K562 (cell line): Measurements from ENCODE around the gene FAM167B. TPM values are rescaled to one million over a fixed set of nuclear protein-coding genes. Genes with fewer than 3 reads are reported as not detected.
A peak's percentile ranks its signal among the peaks of the same experiment; 100 is the strongest.

Source experiments
- ATAC-seq: fragments of 200-7000 bp; cut with Tn5 transposase; 3 replicates; pipeline ENCODE4 v1.9.1; 2020; ENCODE audit warnings: moderate library complexity
- BruUV-seq: library from RNA; stranded (reverse); fragments of 400-500 nt; replicated peaks from 2 replicates; lab custom pipeline; 2021; lab: Mats Ljungman, UMichigan
- CTCF ChIA-PET: fragments of 300-600 bp; formaldehyde crosslinking; extraction: SDS; loops from one replicate; lab custom pipeline; 2021; ENCODE audit warnings: low intra/inter-chr PET ratio; lab: Yijun Ruan, JAX
- POLR2A ChIA-PET: fragments of 300-600, 350-650 bp; sonication (Branson Sonifier 250); formaldehyde crosslinking; extraction: SDS; loops from one replicate; lab custom pipeline; 2021; ENCODE audit warnings: antibody characterized with exemption, inconsistent platforms; lab: Yijun Ruan, JAX
- DNase-seq, 4 experiments: peaks; one replicate each; pipeline versions ENCODE4 v3.0.0 to v3.0.0-alpha.2; 2011 to 2018; ENCODE audit warnings: low spot score in 3 of 4, mixed read lengths in 3 of 4; ENCODE audit errors: extremely low read depth in 1 of 4
- FAIRE-seq: peaks from 2 replicates; lab custom pipeline; 2011; peaks lifted over from hg19 to GRCh38; lab: Jason Lieb, UNC
- H2AFZ ChIP-seq: 2 replicates; pipeline ENCODE4 v1.6.0; 2011; ENCODE audit warnings: low read depth, low read length, control low read depth, inconsistent platforms
- H3K27ac ChIP-seq: fragments of 200-600 bp; 3 replicates; pipeline ENCODE4 v1.8.0; 2011; ENCODE audit warnings: low read depth, mild to moderate bottlenecking, control low read depth, inconsistent platforms, low read length, moderate library complexity, mixed read lengths; ENCODE audit errors: extremely low read depth
- H3K27me3 ChIP-seq, 2 experiments: fragments of 300-600 bp in 1 of 2; 2 replicates in 1 of 2; 3 replicates in 1 of 2; pipeline versions ENCODE4 v1.6.0 to v1.8.0; 2011; ENCODE audit warnings: inconsistent platforms in 2 of 2, low read length in 2 of 2, mild to moderate bottlenecking in 1 of 2, mixed read lengths in 1 of 2, moderate library complexity in 1 of 2; ENCODE audit not compliant: control insufficient read depth in 2 of 2, insufficient read depth in 2 of 2
- H3K36me3 ChIP-seq: fragments of 300-600 bp; 3 replicates; pipeline ENCODE4 v1.8.0; 2011; ENCODE audit warnings: mild to moderate bottlenecking, low read length, inconsistent platforms; ENCODE audit not compliant: control insufficient read depth, insufficient read depth
- H3K4me1 ChIP-seq, 2 experiments: fragments of 200-600 bp in 1 of 2; replicated peaks in 1 of 2; 2 replicates in 1 of 2; 3 replicates in 1 of 2; pipeline versions ENCODE4 v1.5.1 to v1.8.0; 2011; ENCODE audit warnings: inconsistent platforms in 2 of 2, low read length in 2 of 2, mild to moderate bottlenecking in 1 of 2, mixed read lengths in 1 of 2, moderate library complexity in 1 of 2; ENCODE audit not compliant: control insufficient read depth in 2 of 2, insufficient read depth in 2 of 2
- H3K4me2 ChIP-seq: 2 replicates; pipeline ENCODE4 v1.6.1; 2011; ENCODE audit warnings: low read length, control low read depth, inconsistent platforms, mixed read lengths; ENCODE audit not compliant: insufficient read depth
- H3K4me3 ChIP-seq: fragments of 200-600 bp; sonication (generic), shearing (Covaris generic); 2 replicates; pipeline ENCODE4 v1.5.1; 2016; ENCODE audit warnings: control low read depth, inconsistent platforms
- H3K79me2 ChIP-seq: fragments of 200-600 bp; 3 replicates; pipeline ENCODE4 v1.8.0; 2011; ENCODE audit warnings: low read length, inconsistent platforms; ENCODE audit not compliant: control insufficient read depth, insufficient read depth
- H3K9ac ChIP-seq, 2 experiments: 2 replicates each; pipeline versions ENCODE4 v1.6.0 to v1.6.1; 2011; ENCODE audit warnings: low read depth in 2 of 2, low read length in 2 of 2, control low read depth in 1 of 2, inconsistent platforms in 1 of 2, mild to moderate bottlenecking in 1 of 2, mixed read lengths in 1 of 2; ENCODE audit not compliant: insufficient read depth in 1 of 2
- H3K9me1 ChIP-seq: one replicate; pipeline ENCODE4 v1.6.0; 2011; ENCODE audit warnings: inconsistent platforms, mild to moderate bottlenecking, low read length, moderate library complexity; ENCODE audit not compliant: control insufficient read depth, insufficient read depth
- H3K9me3 ChIP-seq: replicated peaks from 2 replicates; pipeline ENCODE4 v1.5.1; 2011; ENCODE audit warnings: low read depth, low read length, inconsistent platforms; ENCODE audit not compliant: control insufficient read depth, insufficient read depth
- H4K20me1 ChIP-seq: replicated peaks from 2 replicates; pipeline ENCODE4 v1.6.1; 2011; ENCODE audit warnings: low read length, inconsistent platforms, mixed read lengths; ENCODE audit not compliant: control insufficient read depth, insufficient read depth
- BRD9 ChIP-seq: fragments of 450-650 bp; IDR thresholded peaks from 2 replicates; pipeline ENCODE4 v1.6.1; 2018; ENCODE audit warnings: low read depth; ENCODE audit not compliant: partially characterized antibody
- CEBPG ChIP-seq, 3 experiments: fragments of 200-800 bp in 1 of 3; sonication (Bioruptor generic) in 1 of 3; sonication (generic) in 1 of 3; formaldehyde crosslinking in 1 of 3; IDR thresholded peaks in 2 of 3; conservative IDR thresholded peaks in 1 of 3; 2 replicates each; pipeline versions ENCODE4 v1.6.1 to v1.8.0; 2016 to 2022; ENCODE audit warnings: missing compliant biosample characterization in 2 of 3, missing genetic modification characterization in 2 of 3, mild to moderate bottlenecking in 1 of 3, missing genetic modification reagents in 1 of 3
- DMBX1 ChIP-seq: fragments of 250-450 bp; sonication (Bioruptor Pico); IDR thresholded peaks from 2 replicates; pipeline ENCODE4 v1.8.0; 2022; ENCODE audit warnings: inconsistent platforms, mild to moderate bottlenecking, moderate library complexity, borderline replicate concordance
- ESRRB ChIP-seq: fragments of 250-450 bp; sonication (Bioruptor Pico); IDR thresholded peaks from 2 replicates; pipeline ENCODE4 v1.5.0; 2020; ENCODE audit warnings: mild to moderate bottlenecking, moderate library complexity, borderline replicate concordance
- HDAC3 ChIP-seq: fragments of 450-650 bp; IDR thresholded peaks from 2 replicates; pipeline ENCODE4 v1.6.1; 2018; ENCODE audit warnings: borderline replicate concordance, mild to moderate bottlenecking, moderate library complexity; ENCODE audit not compliant: partially characterized antibody
- PBX2 ChIP-seq, 2 experiments: IDR thresholded peaks in 1 of 2; conservative IDR thresholded peaks in 1 of 2; 2 replicates each; pipeline ENCODE4 v1.6.1; 2016; ENCODE audit warnings: low read depth in 2 of 2, mild to moderate bottlenecking in 1 of 2, missing compliant biosample characterization in 1 of 2, missing genetic modification characterization in 1 of 2, moderate library complexity in 1 of 2
- POLR2AphosphoS5 ChIP-seq: IDR thresholded peaks from 2 replicates; pipeline ENCODE4 v1.6.1; 2011; ENCODE audit warnings: mild to moderate bottlenecking, low read depth, low read length, moderate library complexity; ENCODE audit not compliant: control insufficient read depth, insufficient read depth
- RCOR1 ChIP-seq, 2 experiments: IDR thresholded peaks; 2 replicates each; pipeline ENCODE4 v1.6.1; 2012; ENCODE audit warnings: low read depth in 2 of 2, low read length in 2 of 2, borderline replicate concordance in 1 of 2, improper control_type of control experiment in 1 of 2
- TAF7 ChIP-seq: fragments of 450-650 bp; IDR thresholded peaks from 2 replicates; pipeline ENCODE4 v1.6.1; 2016; ENCODE audit warnings: missing genetic modification characterization, missing compliant biosample characterization
- USF2 ChIP-seq: sonication (generic); formaldehyde crosslinking; IDR thresholded peaks from 2 replicates; pipeline ENCODE4 v1.5.0; 2020; ENCODE audit warnings: missing genetic modification reagents
- ZNF140 ChIP-seq: fragments of 250-450 bp; sonication (Bioruptor Pico); IDR thresholded peaks from 2 replicates; pipeline ENCODE4 v1.8.0; 2021; ENCODE audit warnings: moderate library complexity, mild to moderate bottlenecking, inconsistent platforms
- ZNF232 ChIP-seq: sonication (generic); formaldehyde crosslinking; IDR thresholded peaks from 2 replicates; pipeline ENCODE4 v1.8.0; 2022; ENCODE audit warnings: mild to moderate bottlenecking, missing genetic modification reagents
- ZNF395 ChIP-seq: fragments of 200-800 bp; sonication (Bioruptor generic); IDR thresholded peaks from 2 replicates; pipeline ENCODE4 v1.6.1; 2017; ENCODE audit warnings: missing genetic modification characterization, missing compliant biosample characterization
- ZNF507 ChIP-seq: conservative IDR thresholded peaks from 2 replicates; pipeline ENCODE4 v1.6.1; 2017; ENCODE audit warnings: missing genetic modification characterization, missing compliant biosample characterization
- ZNF655 ChIP-seq: fragments of 250-450 bp; sonication (Bioruptor Pico); IDR thresholded peaks from 2 replicates; pipeline ENCODE4 v1.5.0; 2021
- WGBS: fragments of 100-300 bp; shearing (Covaris generic); methylation state at CpG from one replicate; pipeline ENCODE4 v1.1.6; 2016; ENCODE audit warnings: low coverage, mixed read lengths; ENCODE audit not compliant: insufficient coverage; ENCODE audit errors: missing lambda C conversion rate; 5-methylcytosine and 5-hydroxymethylcytosine counted together
- in situ Hi-C: fragments of 300-500 bp; cut with MboI; formaldehyde crosslinking; loops from 4 replicates; pipeline ENCODE4 v1.15.0; 2018; ENCODE audit warnings: inconsistent platforms, mixed read lengths
- intact Hi-C: fragments of 100-400 bp; cut with micrococcal nuclease; formaldehyde crosslinking; loops from 2 replicates; pipeline ENCODE4 v1.14.2; 2022
- polyA plus RNA-seq, 8 experiments: library from polyadenylated mRNA; depleted of rRNA in 4 of 8; stranded (reverse) in 5 of 8; unstranded in 3 of 8; fragments of >200 nt; fragmentation: Nextera tagmentation in 2 of 8; fragmentation: Illumina TruSeq in 1 of 8; extraction: Ambion mirVana in 2 of 8; extraction: Trizol in 1 of 8; gene quantifications; 2 replicates each; pipeline versions ENCODE4 v1.2.1 to v1.2.3, GENCODE V29; 2011 to 2014; ENCODE audit warnings: inconsistent platforms in 1 of 8, missing spikeins in 1 of 8
- total RNA-seq, 7 experiments: library from RNA; depleted of rRNA in 6 of 7; stranded (reverse); fragments of >200 nt in 6 of 7; fragmentation: Illumina TruSeq in 2 of 7; extraction: Trizol in 2 of 7; gene quantifications; 2 replicates each; pipeline versions ENCODE4 v1.2.1 to v1.2.3, GENCODE V29; 2011 to 2021; ENCODE audit warnings: low replicate concordance in 1 of 7

Gene FAM167B
- total and polyA plus RNA-seq, 9 of the 15 experiments (the other 6 are each of a cell fraction or from before 2014, with no cell fraction given): not detected

- Histone ChIP-seq H3K9ac (no peak overlapping the region), H2AFZ (peak overlapping the region; percentile 52), H3K27me3 (no peaks in the 10 kb centered on the region), H3K9me3 (no peaks in the 10 kb centered on the region), H4K20me1 (no peaks in the 10 kb centered on the region), H3K27ac (no peak overlapping the region), H3K4me1 (peaks cover 10 to 18% of the 10 kb centered on the region in 2 experiments; a peak in 4 of 5 replicates), H3K79me2 (peaks cover 29% of the 10 kb centered on the region), H3K4me3 (no peak overlapping the region), H3K4me2 (no peak overlapping the region), H3K9me1 (no peaks in the 10 kb centered on the region), H3K36me3 (peaks cover 2% of the 10 kb centered on the region; the same call in 2 of the 3 replicates)
- CTCF ChIA-PET: no interaction called here
- ATAC-seq (no peak), FAIRE-seq (no peak), DNase-seq (no peak)
- POLR2A ChIA-PET: interaction anchor here (0.8 to 4.1 kb wide), 2 partner anchors 9 to 216 kb away, joined by 3 to 35 read pairs; partner anchors contain the start of gene TMEM39B
- no TSS peak for BruUV-seq
- intact Hi-C loops (no loop called here), in situ Hi-C loops (no loop called here)
- WGBS: 89% methylated on average over 7 of the region's 7 CpGs
- TF ChIP-seq TAF7 (tag): no peak
- no peak for TF ChIP-seq ESRRB (CRISPR knock-in tag)
- no peak for TF ChIP-seq PBX2 (CRISPR knock-in tag; IDR thresholded peaks at IDR 0.05; ENCODE audit: low read depth)
- TF ChIP-seq PBX2 (tag; conservative IDR thresholded peaks at IDR 0.05; ENCODE audit: low read depth): no peak
- TF ChIP-seq RCOR1 (IDR thresholded peaks at IDR 0.05; ENCODE audit: borderline replicate concordance in 1 of 2, low read depth in 2 of 2, low read length in 2 of 2): no peak
- TF ChIP-seq DMBX1 (CRISPR knock-in tag): no peak
- TF ChIP-seq ZNF395 (CRISPR knock-in tag): no peak
- no peak for TF ChIP-seq CEBPG (CRISPR knock-in tag; IDR thresholded peaks at IDR 0.05)
- no peak for TF ChIP-seq CEBPG (tag; conservative IDR thresholded peaks at IDR 0.05 in 1 of 2, IDR thresholded peaks at IDR 0.05 in 1 of 2)
- no peak for TF ChIP-seq ZNF655 (CRISPR knock-in tag)
- TF ChIP-seq HDAC3: no peak
- no peak for TF ChIP-seq POLR2AphosphoS5
- TF ChIP-seq ZNF507 (tag): no peak
- TF ChIP-seq USF2: no peak
- TF ChIP-seq BRD9: no peak
- no peak for TF ChIP-seq ZNF140 (CRISPR knock-in tag)
- TF ChIP-seq ZNF232 (CRISPR knock-in tag): no peak
These were observed 42.2 kb downstream of the FAM167B start for GRCh38 chr1:32289256-32289655.
